GM23338 (cell line): ENCODE measurements around the gene CASR. TPM values are rescaled to one million over a fixed set of nuclear protein-coding genes. Genes with fewer than 3 reads are reported as not detected.

ENCODE experiments used
- ATAC-seq: fragments of 200-7000 bp; cut with Tn5 transposase; 3 replicates; pipeline ENCODE4 v1.9.1; 2020
- DNase-seq: peaks from one replicate; pipeline ENCODE4 v3.0.0-alpha.2; 2015; ENCODE audit warnings: low spot score
- H2AFZ ChIP-seq: fragments of 200-600 bp; sonication (generic); 2 replicates; pipeline ENCODE4 v1.8.0; 2016; ENCODE audit warnings: antibody characterized with exemption, mild to moderate bottlenecking, moderate library complexity
- H3F3A ChIP-seq: fragments of 200-600 bp; sonication (generic); replicated peaks from 2 replicates; pipeline ENCODE4 v1.8.0; 2017; ENCODE audit warnings: antibody characterized with exemption, mixed run types, low read depth
- H3K27ac ChIP-seq: fragments of 200-600 bp; sonication (generic); 2 replicates; pipeline ENCODE4 v1.6.1; 2016; ENCODE audit warnings: low read depth
- H3K27me3 ChIP-seq: fragments of 200-600 bp; sonication (generic); 2 replicates; pipeline ENCODE4 v1.8.0; 2016; ENCODE audit warnings: mild to moderate bottlenecking, mixed run types, moderate library complexity; ENCODE audit not compliant: insufficient read depth
- H3K36me3 ChIP-seq: fragments of 200-600 bp; sonication (generic); 2 replicates; pipeline ENCODE4 v1.8.0; 2016; ENCODE audit warnings: mild to moderate bottlenecking; ENCODE audit not compliant: insufficient read depth
- H3K4me1 ChIP-seq: fragments of 200-600 bp; sonication (generic); 2 replicates; pipeline ENCODE4 v1.8.0; 2016; ENCODE audit warnings: mild to moderate bottlenecking, moderate library complexity; ENCODE audit not compliant: insufficient read depth
- H3K4me2 ChIP-seq: fragments of 200-600 bp; sonication (generic); 2 replicates; pipeline ENCODE4 v1.7.1; 2017; ENCODE audit warnings: mixed run types
- H3K4me3 ChIP-seq: fragments of 200-600 bp; sonication (generic); 2 replicates; pipeline ENCODE4 v1.6.1; 2016; ENCODE audit warnings: mixed run types
- H3K79me2 ChIP-seq: fragments of 200-600 bp; sonication (generic); replicated peaks from 2 replicates; pipeline ENCODE4 v1.8.0; 2017; ENCODE audit warnings: mild to moderate bottlenecking; ENCODE audit not compliant: insufficient read depth
- H3K9me2 ChIP-seq: fragments of 200-600 bp; sonication (generic); 2 replicates; pipeline ENCODE4 v1.8.0; 2017; ENCODE audit not compliant: insufficient read depth
- H4K20me1 ChIP-seq: fragments of 200-600 bp; sonication (generic); replicated peaks from 2 replicates; pipeline ENCODE4 v1.8.0; 2017; ENCODE audit warnings: mild to moderate bottlenecking; ENCODE audit not compliant: insufficient read depth
- H3K27ac Mint-ChIP-seq: 2 replicates; pipeline ENCODE4 v1.8.0; 2020; ENCODE audit warnings: inconsistent platforms, mild to moderate bottlenecking, moderate library complexity, mixed read lengths
- H3K27me3 Mint-ChIP-seq: 3 replicates; pipeline ENCODE4 v1.8.0; 2022; ENCODE audit warnings: low read depth, mild to moderate bottlenecking, moderate library complexity, mixed read lengths, inconsistent platforms; ENCODE audit not compliant: insufficient read depth, poor library complexity
- H3K36me3 Mint-ChIP-seq: 3 replicates; pipeline ENCODE4 v1.8.0; 2021; ENCODE audit warnings: low read depth, mild to moderate bottlenecking, inconsistent platforms, moderate library complexity, mixed read lengths
- H3K4me1 Mint-ChIP-seq: 3 replicates; pipeline ENCODE4 v1.8.0; 2020; ENCODE audit warnings: mild to moderate bottlenecking, inconsistent platforms, mixed read lengths
- H3K4me3 Mint-ChIP-seq: 3 replicates; pipeline ENCODE4 v1.8.0; 2021; ENCODE audit warnings: moderate library complexity, mild to moderate bottlenecking, inconsistent platforms, mixed read lengths
- H3K9me3 Mint-ChIP-seq: 3 replicates; pipeline ENCODE4 v1.8.0; 2020; ENCODE audit warnings: moderate library complexity, mild to moderate bottlenecking, inconsistent platforms, mixed read lengths
- EZH2 ChIP-seq: fragments of 200-600 bp; sonication (generic); IDR thresholded peaks from one replicate; pipeline ENCODE4 v1.8.0; 2017; ENCODE audit warnings: antibody characterized with exemption, mild to moderate bottlenecking, low read depth; ENCODE audit not compliant: unreplicated experiment
- EZH2phosphoT487 ChIP-seq: fragments of 200-600 bp; sonication (generic); IDR thresholded peaks from one replicate; pipeline ENCODE4 v1.8.1; 2018; ENCODE audit warnings: antibody characterized with exemption; ENCODE audit not compliant: unreplicated experiment
- JUNB ChIP-seq: IDR thresholded peaks from one replicate; pipeline ENCODE4 v1.6.1; 2016; ENCODE audit warnings: antibody characterized with exemption; ENCODE audit not compliant: unreplicated experiment
- NANOG ChIP-seq: IDR thresholded peaks from 2 replicates; pipeline ENCODE4 v1.6.1; 2016; ENCODE audit warnings: antibody characterized with exemption, borderline replicate concordance
- POLR2AphosphoS5 ChIP-seq: IDR thresholded peaks from 2 replicates; pipeline ENCODE4 v1.6.1; 2016; ENCODE audit warnings: antibody characterized with exemption, low read depth
- STAT1 ChIP-seq: IDR thresholded peaks from one replicate; pipeline ENCODE4 v1.6.1; 2016; ENCODE audit warnings: antibody characterized with exemption; ENCODE audit not compliant: unreplicated experiment
- ZNF462 ChIP-seq: fragments of 250-450 bp; sonication (Bioruptor Pico); IDR thresholded peaks from 2 replicates; pipeline ENCODE4 v1.5.0; 2020; ENCODE audit warnings: mild to moderate bottlenecking, moderate library complexity
- polyA plus RNA-seq: library from polyadenylated mRNA; unstranded; fragments of >200 nt; fragmentation: Nextera tagmentation; extraction: Ambion mirVana; gene quantifications from 2 replicates; pipeline ENCODE4 v1.2.1, GENCODE V29; 2016
- total RNA-seq: library from RNA; depleted of rRNA; stranded (reverse); fragments of >200 nt; shearing (Covaris generic); gene quantifications from 2 replicates; pipeline ENCODE4 v1.2.3, GENCODE V29; 2014

Gene CASR
- total and polyA plus RNA-seq, 2 experiments from 2014 or later: 0.08 to 0.56 TPM

GRCh38 chr3:122255757-122256439 is 72.4 kb downstream of the CASR start (continued):
- TF ChIP-seq ZNF462 (CRISPR knock-in tag) (no peak), JUNB (no peak), NANOG (no peak), EZH2phosphoT487 (no peak), POLR2AphosphoS5 (no peak), STAT1 (no peak), EZH2 (no peak)

GRCh38 chr3:122257644-122258364 is 74.3 kb downstream of the CASR start:
- Histone ChIP-seq H3K4me2 (no peak overlapping the region), H3F3A (no peaks in the 10 kb centered on the region), H3K9me2 (no peaks in the 10 kb centered on the region), H3K36me3 (no peaks in the 10 kb centered on the region), H2AFZ (no peak overlapping the region), H3K4me1 (no peaks in the 10 kb centered on the region), H3K4me3 (no peak overlapping the region), H4K20me1 (no peaks in the 10 kb centered on the region), H3K79me2 (no peaks in the 10 kb centered on the region), H3K27ac (no peak overlapping the region), H3K27me3 (no peaks in the 10 kb centered on the region)
- H3K27me3 Mint-ChIP-seq: peaks cover 2% of the 10 kb centered on the region
- DNase-seq (no peak), ATAC-seq (no peak)
- H3K9me3 Mint-ChIP-seq: no peaks in the 10 kb centered on the region
- peaks cover 3% of the 10 kb centered on the region for H3K4me1 Mint-ChIP-seq
- H3K27ac Mint-ChIP-seq: no peak overlapping the region
- no peak overlapping the region for H3K4me3 Mint-ChIP-seq
- H3K36me3 Mint-ChIP-seq: no peaks in the 10 kb centered on the region
- no peak for TF ChIP-seq ZNF462 (CRISPR knock-in tag)
